ENCODE data around the gene ZNF579. TPM values are rescaled to one million over a fixed set of nuclear protein-coding genes. Genes with fewer than 3 reads are reported as not detected.

The ZNF579 gene
- total RNA-seq, 1 donor from 2014 or later, result 13.6 TPM

DNA sequence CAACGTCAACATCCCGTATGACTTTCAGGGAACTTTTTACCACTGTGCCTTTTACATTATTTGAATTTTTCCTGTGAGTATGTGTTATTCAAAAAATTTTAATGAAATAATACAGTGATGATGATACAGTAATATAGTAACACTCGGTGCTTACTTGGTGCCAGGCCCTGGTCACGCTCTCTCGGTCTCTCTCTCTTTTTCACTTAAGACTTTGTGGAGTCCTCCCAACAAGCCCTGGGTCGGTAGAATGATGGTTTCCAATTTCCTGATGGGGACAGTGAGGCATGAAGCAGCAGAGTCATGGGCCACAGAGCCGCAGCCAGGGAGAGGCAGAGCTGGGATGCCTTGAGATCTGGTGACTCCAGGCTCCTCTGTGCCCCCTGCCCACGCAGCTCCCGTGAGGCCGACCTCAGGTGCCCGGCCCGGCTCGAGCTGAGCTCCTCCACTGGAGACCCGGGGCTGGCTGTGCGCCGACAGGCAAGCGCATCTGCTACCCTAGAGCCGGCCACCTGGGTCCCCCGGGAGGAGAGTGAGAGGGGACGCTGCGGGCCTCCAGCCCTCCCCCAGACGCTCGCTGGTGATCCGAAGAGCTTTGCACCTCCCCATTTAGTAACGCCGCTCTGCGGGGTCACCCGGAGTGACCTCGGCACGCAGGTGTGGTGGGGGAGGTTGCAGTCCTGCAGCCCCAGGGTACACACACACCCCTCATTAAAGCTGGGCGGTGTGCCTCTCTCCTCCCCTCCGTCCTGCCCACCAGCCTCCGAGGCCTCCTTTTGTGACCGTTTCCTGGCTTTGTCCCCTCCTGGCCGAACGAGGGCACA is 30.9 kb downstream of the ZNF579 start:
- ATAC-seq (ENCODE audit: poor library complexity), result no peak
- intact Hi-C loops (cut with DNase I), result no loop called here
- DNase-seq, result no peak

DNA sequence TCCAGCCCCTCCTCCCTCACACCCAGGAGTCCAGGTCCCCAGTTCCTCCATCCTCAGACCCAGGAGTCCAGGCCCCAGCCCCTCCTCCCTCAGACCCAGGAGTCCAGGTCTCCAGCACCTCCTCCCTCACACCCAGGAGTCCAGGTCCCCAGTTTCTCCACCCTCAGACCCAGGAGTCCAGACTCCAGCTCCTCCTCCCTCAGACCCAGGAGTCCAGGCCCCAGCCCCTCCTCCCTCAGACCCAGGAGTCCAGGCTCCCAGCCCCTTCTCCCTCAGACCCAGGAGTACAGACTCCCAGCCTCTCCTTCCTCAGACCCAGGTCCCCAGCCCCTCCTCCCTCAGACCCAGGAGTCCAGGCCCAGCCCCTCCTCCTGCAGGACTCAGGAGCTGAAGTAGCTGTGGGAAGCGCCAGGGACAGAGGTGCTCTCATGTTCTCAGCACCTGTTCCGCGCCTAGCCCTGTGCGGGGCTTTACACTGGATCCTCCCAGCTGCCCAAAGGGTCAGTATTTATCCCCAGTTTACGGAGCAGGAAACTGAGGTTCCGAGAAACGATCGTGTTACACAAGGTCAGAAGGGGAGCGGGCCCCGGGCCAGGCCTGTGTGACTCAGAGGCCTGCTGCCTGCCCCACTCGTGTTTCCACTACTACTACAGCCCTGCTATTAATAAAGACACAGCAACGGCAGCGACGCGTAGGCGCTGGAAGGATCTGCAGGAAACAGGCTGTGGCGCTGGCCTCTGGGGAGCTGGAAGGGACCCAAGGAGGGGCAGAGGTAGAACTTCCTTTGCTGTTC is 33.6 kb downstream of the ZNF579 start:
- ATAC-seq (ENCODE audit: poor library complexity) (peak; percentile 80), DNase-seq (peak; percentile 91)
- intact Hi-C loops (cut with DNase I), result no loop called here

DNA sequence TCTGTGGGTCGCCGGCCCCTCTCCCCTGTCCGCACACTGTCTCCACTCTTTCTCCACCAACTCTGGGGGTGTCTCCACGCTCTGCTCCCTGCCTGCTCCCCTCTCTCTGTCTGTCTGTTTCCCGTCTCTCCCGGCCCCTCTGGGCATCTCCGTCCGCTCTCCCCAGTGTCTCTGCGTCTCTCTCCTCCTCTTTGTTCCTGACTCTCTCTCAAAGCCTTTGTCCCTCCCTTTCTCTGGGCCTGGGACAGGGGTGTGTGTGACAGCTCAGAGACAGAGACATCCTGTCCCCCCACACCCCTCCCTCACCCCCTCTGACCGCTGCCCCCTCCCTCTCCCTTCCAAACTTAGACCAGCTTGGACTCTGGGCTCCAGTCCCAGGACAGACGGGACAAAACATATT is 34.6 kb downstream of the ZNF579 start:
- DNase-seq (peak; percentile 61), ATAC-seq (ENCODE audit: poor library complexity) (peak; percentile 85)
- intact Hi-C loops (cut with DNase I), result no loop called here

DNA sequence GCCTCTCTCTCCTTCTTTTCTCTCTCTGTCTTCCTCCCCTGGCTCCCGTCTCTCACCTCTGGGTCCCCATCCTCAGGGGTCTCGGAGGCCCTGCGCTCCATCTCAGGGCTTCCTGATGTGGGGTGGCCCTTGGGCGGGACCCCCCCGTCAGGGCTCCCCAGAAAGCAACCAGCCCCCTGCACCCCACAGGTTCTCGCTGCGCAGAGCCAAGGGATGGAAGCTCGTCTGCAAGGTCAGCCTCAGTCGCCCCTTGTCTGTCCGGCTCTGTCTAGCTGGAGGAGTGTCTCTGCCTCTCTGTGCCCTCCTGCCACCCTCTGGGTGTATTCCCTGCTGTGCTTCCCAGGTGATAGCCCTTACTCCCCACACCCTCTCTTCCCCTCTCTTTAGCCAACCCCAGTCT is 35.2 kb downstream of the ZNF579 start, which contains the start of gene SBK3:
Gene SBK3, minus strand, starts transcription at position 101 of the 400 bp plus-strand sequence. Its CDS starts 0 bp downstream, at position 101.
- DNase-seq (no peak), ATAC-seq (ENCODE audit: poor library complexity) (peak; percentile 7)
- intact Hi-C loops (cut with DNase I), result no loop called here

DNA sequence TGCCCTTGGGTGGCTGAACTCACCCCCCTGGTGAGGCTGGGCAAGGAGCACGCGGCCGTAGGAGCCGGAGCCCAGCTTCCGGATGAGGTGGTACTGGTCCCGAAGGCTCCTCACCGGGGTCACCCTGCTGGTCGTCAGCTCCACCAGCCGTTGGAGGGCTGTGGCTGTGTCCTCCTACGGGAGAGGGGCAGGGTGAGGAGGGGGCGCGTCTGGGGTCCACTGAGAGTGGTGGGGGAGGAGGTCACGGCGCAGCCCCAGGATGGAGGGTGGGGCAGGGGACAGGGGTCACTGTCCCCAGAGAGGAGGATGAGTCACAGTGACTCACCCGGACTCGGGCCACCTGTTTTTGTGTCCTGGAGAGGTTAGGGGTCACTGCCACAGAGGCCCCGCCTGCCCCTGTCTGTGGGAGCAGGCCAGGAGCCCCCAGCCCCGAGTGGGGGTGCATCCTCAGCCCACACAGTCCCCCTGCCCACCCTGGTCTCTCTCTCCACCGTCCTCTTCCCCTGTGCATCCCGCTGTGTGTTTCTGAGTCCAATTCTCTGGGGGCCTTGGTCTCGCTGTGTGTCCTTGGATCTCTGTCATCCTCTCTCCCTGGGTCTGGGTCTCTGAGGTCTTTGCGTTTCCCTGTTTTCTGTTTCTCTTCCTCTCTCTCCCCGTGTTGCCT is 35.7 kb downstream of the ZNF579 start:
- ATAC-seq (ENCODE audit: poor library complexity) (no peak), DNase-seq (no peak)
- intact Hi-C loops (cut with DNase I), result no loop called here

DNA sequence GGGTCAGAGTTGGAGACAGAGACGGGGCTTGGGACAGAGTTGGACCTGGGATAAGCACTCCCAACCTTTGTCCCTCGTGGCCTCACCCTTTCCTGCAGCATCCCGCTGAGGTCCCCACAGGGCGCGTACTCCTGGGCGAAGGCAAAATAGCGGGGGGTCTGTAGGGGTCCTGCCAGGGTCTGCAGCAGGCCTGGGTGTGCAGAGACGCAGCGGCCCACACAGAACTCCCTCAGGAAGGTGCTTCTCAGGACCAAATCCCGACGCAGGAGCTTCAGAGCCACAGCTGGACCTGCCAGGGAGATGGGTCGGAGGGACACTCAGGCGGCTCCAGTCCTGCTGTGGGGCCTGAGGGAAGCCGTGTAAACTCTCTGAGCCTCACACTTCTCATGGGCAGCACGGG is 36.6 kb downstream of the ZNF579 start:
- ATAC-seq (ENCODE audit: poor library complexity), result no peak
- no peak for DNase-seq
- intact Hi-C loops (cut with DNase I), result no loop called here

DNA sequence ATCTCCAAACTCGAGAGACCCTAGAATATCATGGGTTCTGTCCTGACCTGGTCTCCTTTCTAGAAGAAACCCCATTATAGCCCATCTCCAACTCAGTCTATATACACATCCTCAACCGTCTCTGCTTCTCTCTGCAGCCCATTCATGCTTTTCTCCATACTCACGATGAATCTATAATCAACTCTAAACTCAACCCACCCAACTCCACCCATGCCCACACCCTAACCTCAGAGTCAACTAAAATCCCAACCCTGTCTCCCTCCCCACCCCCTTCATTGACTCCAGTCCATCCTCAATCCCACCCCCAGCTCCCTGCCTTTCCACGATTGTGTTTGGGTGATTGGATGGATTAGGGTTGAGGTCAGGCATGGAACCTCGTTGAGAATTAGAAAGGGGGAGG is 37.1 kb downstream of the ZNF579 start:
- ATAC-seq (ENCODE audit: poor library complexity), result no peak
- DNase-seq, result no peak
- intact Hi-C loops (cut with DNase I), result no loop called here

DNA sequence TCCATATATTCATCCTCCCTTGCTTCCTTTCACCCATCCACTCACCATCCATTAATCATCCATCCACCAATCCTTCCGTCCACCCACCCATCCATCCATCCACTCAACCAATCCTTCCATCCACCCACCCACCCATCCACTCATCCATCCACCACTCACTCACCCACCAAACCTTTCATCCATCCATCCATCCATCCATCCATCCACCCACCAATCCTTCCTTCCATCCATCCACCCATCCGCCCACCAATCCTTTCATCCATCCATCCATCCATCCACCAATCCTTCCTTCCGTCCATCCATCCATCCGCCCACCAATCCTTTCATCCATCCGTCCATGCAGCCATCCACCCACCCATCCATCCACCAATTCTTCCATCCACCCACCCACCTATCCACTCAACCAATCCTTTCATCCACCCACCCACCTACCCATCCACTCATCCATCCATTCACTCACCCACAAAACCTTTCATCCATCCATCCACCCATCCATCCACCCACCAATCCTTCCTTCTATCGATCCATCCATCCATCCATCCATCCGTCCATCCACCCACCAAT is 38.3 kb downstream of the ZNF579 start:
- DNase-seq, result no peak
- intact Hi-C loops (cut with DNase I), result no loop called here
- no peak for ATAC-seq (ENCODE audit: poor library complexity)

DNA sequence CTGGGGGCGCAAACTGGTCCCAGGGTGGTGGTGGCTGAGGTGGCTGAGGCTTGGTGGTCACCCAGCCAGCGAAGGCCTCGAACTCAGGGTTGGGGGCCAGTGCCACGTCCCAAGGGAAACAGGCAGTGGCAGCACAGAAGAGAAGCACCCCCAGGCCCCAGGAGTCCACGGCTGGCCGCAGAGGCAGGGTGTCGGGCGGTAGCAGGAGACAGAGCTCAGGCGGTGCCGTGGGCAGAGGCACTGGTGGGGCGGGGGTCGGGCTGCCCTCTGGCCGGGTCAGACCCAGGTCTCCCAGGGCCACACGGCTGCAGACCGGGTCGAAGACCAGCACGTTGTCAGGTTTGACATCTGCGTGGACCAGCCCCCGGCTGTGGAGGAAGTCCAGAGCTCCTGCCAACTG is 39.6 kb downstream of the ZNF579 start:
- intact Hi-C loops (cut with DNase I), result no loop called here
- ATAC-seq (ENCODE audit: poor library complexity) (no peak), DNase-seq (no peak)

DNA sequence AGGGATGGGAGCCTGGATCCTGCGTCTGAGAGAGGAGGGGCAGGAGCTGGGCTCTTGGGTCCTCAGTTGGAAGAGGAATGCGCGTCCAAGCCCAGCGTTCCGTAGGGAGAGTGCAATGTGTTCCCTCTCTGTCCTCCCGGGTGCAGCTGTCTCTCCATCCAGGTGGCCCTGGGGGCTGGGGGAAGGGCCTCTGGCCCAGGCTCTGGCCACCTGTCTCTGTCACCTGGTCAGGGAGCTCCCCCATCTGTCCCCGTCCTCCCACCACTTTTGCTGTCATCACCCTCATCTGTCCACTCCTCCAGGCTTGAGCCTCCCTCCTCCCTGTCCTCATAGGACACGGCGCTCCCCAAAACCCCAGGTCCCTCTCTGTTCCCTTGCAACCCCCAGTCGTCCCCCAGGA is 40.0 kb downstream of the ZNF579 start:
- DNase-seq, result no peak
- ATAC-seq (ENCODE audit: poor library complexity), result no peak
- intact Hi-C loops (cut with DNase I), result no loop called here

DNA sequence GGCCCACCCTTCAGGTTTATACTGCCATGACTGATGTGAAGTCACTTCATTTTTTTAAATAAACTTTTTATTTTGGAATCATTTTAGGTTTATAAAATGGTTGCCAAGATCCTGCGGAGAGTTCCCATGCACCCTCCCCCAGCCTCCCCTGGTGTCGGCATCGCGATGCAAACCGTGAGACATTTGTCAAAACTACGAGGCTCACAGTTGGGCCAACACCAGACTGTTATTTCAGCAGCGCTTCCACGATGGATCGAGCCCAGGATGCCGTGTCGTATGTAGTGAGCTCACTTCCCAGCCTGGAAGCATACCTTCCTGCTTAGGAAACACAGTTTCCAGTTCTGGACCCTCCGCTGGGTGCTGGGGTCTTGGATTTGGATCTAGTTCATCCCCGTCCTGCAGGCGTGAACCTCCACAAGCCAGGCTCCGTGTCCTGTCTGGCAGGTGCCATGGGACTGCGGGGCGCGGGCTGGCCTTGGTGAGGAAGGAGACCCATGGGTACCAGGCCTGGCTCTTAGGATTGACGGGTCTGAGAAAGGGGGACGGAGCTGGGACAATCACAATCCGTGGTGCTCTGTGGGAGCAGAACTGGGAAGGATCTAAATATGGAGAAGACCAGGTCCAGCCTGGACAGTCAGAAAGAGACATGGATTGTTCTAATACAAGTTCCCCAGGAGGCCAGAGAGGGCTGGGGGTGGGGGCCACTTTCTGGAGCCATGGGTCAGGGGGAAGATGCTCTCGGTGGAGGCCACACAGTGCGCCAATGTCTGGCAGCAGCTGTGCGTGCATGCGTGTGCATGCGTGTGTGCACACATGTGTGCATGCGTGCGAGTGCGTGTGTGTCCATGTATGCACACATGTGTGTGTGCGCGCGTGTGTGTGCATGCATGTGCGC is 41.3 kb downstream of the ZNF579 start:
- intact Hi-C loops (cut with DNase I), result no loop called here
- ATAC-seq (ENCODE audit: poor library complexity) (peak; percentile 4), DNase-seq (no peak)

DNA sequence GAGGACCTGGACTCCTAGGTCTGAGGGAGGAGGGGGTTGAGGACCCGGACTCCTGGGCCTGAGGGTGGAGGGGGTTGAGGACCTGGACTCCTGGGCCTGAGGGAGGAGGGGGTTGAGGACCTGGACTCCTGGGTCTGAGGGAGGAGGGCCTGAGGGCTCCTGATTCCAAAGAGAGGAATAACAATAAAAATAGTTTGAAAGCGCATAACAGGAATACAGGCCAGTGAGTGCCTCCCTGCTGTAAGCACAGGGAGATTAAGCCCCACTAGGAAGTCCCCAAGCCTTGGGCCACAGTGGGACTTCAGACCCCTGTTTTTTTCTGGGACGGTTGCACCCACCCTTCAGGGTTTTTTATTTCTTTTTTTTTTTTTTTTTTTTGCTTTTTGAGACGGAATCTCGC is 42.5 kb downstream of the ZNF579 start:
- ATAC-seq (ENCODE audit: poor library complexity) (no peak), DNase-seq (no peak)
- intact Hi-C loops (cut with DNase I), result no loop called here

DNA sequence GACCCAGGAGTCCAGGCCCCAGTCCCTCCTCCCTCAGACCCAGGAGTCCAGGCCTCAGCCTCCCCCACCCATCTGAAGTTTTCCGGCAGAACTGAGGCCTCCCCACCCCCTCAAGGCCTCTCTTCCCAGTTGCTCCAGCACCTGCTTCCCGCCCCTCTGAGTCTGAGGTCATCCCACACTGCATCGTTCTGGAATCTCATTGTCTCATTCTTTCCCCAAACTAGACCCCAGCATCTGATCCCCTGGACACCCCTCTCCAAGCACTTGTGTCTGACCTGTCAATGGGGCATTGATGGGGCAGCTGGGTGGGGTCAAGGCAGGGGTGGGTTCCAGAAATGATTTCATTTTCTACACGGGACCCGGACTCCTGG is 42.9 kb downstream of the ZNF579 start:
- ATAC-seq (ENCODE audit: poor library complexity), result no peak

DNA sequence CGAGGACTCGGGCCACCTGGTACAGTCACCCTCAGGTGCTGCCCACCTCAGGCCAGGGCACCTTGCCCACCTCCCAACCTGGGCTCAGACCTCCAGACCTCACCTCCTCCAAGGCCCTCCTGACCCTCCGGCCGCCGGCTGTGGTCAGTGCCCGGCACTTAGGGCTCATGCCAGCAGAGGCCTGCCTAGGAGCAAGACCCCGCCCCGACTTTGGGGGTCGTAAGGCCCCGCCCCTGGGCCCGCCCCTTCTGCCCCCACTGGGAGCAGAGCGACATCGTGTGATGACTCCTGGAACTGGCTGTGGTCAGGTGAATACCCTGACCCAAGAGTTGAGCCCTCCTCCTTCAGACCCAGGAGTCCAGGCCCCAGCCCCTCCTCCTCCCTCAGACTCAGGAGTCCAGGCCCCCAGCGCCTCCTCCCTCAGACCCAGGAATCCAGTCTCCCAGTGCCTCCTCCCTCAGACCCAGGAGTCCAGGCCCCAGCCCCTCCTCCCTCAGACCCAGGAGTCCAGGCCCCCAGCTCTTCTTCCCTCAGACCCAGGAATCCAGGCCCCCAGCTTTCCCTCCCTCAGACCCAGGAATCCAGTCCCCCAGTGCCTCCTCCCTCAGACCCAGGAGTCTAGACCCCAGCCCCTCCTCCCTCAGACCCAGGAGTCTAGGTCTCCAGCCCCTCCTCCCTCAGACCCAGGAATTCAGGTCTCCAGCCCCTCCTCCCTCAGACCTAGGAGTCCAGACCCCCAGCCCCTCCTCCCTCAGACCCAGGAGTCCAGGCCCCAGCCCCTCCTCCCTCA is 43.5 kb downstream of the ZNF579 start, which contains the start of gene SBK2:
Gene SBK2, minus strand, starts transcription at position 183 of the 790 bp plus-strand sequence. CDS start 839 bp downstream, outside the sequence.
- ATAC-seq (ENCODE audit: poor library complexity), result peak; percentile 66
- intact Hi-C loops (cut with DNase I), result no loop called here
- DNase-seq, result no peak

More for the DNA sequence above, 42.9 kb downstream of the ZNF579 start:
- intact Hi-C loops (cut with DNase I), result no loop called here
- DNase-seq, result no peak

DNA sequence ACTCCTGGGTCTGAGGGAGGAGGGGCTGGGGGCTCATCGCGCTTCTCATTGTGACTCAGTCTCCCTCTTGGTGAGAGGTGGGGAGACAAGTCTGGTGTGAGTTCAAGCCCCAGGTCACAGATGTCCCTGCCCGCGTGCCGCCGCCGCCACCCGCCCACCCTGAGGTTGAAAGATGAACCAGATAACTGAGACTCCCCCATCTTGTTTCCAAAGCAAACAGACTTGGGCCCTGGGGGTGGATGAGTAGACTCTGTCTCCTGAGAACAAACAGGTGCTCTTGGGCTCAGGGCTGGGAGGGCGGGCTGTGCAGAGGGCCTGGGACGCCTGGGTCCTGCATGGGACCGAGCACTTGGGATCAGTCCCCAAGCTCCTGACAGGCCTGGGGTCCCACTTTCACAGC is 44.3 kb downstream of the ZNF579 start:
- ATAC-seq (ENCODE audit: poor library complexity) (no peak), DNase-seq (no peak)
- intact Hi-C loops (cut with DNase I), result no loop called here

DNA sequence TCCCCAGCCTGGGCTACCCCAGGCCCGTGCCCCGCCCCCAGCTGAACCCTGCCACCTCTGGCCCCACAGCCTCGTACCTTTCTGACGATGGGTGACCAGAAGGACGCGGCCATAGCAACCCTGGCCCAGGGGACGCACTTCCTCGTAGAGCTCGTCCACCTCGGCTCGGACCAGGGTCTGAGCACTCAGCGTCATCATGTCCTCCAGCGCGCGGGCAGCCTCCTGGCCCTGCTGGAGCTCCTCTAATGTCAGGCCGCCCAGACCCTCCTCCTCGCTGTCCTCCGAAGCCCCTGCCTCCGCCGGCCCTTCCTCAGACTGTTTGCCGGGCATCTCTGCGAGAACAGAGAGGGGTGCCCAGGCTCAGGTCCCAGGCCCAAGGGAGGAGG is 44.7 kb downstream of the ZNF579 start:
- intact Hi-C loops (cut with DNase I), result no loop called here

DNA sequence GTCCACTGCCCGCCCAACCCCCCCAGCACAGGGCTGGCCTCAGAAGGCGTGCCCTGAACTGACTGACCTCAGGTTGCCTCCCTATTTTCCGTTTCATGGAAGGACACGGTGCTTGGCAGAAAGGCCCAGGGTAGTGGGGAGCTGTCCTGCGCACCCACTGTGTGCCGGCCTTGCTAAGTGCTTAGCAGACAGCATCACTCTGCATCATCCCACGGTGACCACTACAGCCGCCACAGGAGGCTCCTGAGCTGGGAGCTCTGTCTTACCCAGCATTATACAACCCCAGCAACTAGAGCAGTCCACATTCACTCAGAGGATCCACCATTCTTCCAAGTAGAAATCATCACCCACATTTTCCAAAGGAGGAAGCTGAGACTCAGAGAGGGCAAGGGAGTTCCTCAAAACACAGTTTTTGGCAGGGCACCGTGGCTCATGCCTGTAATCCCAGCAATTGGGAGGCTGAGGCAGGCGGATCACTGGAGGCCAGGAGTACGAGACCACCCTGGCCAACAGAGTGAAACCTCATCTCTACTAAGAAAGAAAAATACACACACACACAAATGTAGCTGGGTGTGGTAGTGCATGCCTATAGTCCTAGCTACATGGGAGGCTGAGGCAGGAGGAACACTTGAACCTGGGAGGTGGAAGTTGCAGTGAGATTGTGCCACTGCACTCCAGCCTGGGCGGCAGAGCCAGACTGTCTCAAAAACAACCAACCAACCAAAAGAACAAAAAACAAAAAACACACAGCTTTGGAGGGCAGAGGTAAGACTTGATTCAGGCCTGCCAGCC is 45.3 kb downstream of the ZNF579 start:
- intact Hi-C loops (cut with DNase I), result no loop called here
- ATAC-seq (ENCODE audit: poor library complexity) (no peak), DNase-seq (no peak)

More for the DNA sequence above, 44.7 kb downstream of the ZNF579 start:
- no peak for ATAC-seq (ENCODE audit: poor library complexity)
- DNase-seq, result no peak
